Neural progenitor cell (in vitro differentiated cells): ENCODE measurements around the gene INSIG1.

Experiments used
- CTCF ChIP-seq: fragments of 200-600 bp; sonication (generic); IDR thresholded peaks from 2 replicates; pipeline ENCODE4 v1.5.1; 2017; ENCODE audit warnings: antibody characterized with exemption, mild to moderate bottlenecking
- EZH2 ChIP-seq: fragments of 200-600 bp; sonication (generic); IDR thresholded peaks from 2 replicates; pipeline ENCODE4 v1.6.1; 2017; ENCODE audit warnings: antibody characterized with exemption, mild to moderate bottlenecking, moderate library complexity
- EZH2phosphoT487 ChIP-seq: fragments of 200-600 bp; sonication (generic); IDR thresholded peaks from 2 replicates; pipeline ENCODE4 v1.6.1; 2017; ENCODE audit warnings: antibody characterized with exemption

GRCh38 chr7:155268211-155268610, 29.5 kb upstream of the INSIG1 start:
- TF ChIP-seq CTCF (no peak), EZH2phosphoT487 (no peak), EZH2 (no peak)
